HepG2 (cell line): ENCODE results near the gene ZNF554. TPM values are rescaled to one million over a fixed set of nuclear protein-coding genes. Genes with fewer than 3 reads are reported as not detected.

Source experiments
- GMEB2 ChIP-seq: IDR thresholded peaks from 2 replicates; pipeline ENCODE4 v1.6.1; 2016; ENCODE audit warnings: missing biosample characterization, missing genetic modification reagents, low read depth
- HDAC2 ChIP-seq: sonication (generic); formaldehyde crosslinking; IDR thresholded peaks from 2 replicates; pipeline ENCODE4 v1.4.0; 2020; ENCODE audit warnings: missing genetic modification reagents
- MAX ChIP-seq: IDR thresholded peaks from 2 replicates; pipeline ENCODE4 v1.6.1; 2012; ENCODE audit warnings: inconsistent platforms
- NCOR1 ChIP-seq: fragments of 200-600 bp; sonication (generic); IDR thresholded peaks from 2 replicates; pipeline ENCODE4 v1.7.0; 2017; ENCODE audit warnings: antibody characterized with exemption, low read length, borderline replicate concordance
- NKX3-1 ChIP-seq: sonication (generic); formaldehyde crosslinking; IDR thresholded peaks from 2 replicates; pipeline ENCODE4 v1.5.0; 2020; ENCODE audit warnings: missing genetic modification reagents
- SMYD3 ChIP-seq: sonication (generic); formaldehyde crosslinking; IDR thresholded peaks from 2 replicates; pipeline ENCODE4 v1.8.1; 2023; ENCODE audit warnings: mild to moderate bottlenecking, missing genetic modification reagents
- TBX2 ChIP-seq: sonication (generic); formaldehyde crosslinking; IDR thresholded peaks from 2 replicates; pipeline ENCODE4 v1.5.0; 2020; ENCODE audit warnings: missing genetic modification reagents, mild to moderate bottlenecking, borderline replicate concordance
- TSC22D2 ChIP-seq: sonication (generic); formaldehyde crosslinking; IDR thresholded peaks from 2 replicates; pipeline ENCODE4 v1.5.1; 2020; ENCODE audit warnings: missing genetic modification reagents, mild to moderate bottlenecking, borderline replicate concordance
- ZBTB40 ChIP-seq, 2 experiments: fragments of 450-650 bp in 1 of 2; sonication (generic) in 1 of 2; formaldehyde crosslinking in 1 of 2; IDR thresholded peaks; 2 replicates each; pipeline versions ENCODE4 v1.6.1 to v1.8.0; 2016 to 2022; ENCODE audit warnings: antibody characterized with exemption in 1 of 2, mild to moderate bottlenecking in 1 of 2, missing genetic modification reagents in 1 of 2
- ZKSCAN1 ChIP-seq: fragments of 150-350 bp; IDR thresholded peaks from 2 replicates; pipeline ENCODE4 v1.6.1; 2014; ENCODE audit warnings: low read length
- ZNF652 ChIP-seq: IDR thresholded peaks from 2 replicates; pipeline ENCODE4 v1.6.1; 2016; ENCODE audit warnings: low read depth, borderline replicate concordance
- ZNF746 ChIP-seq: sonication (generic); formaldehyde crosslinking; IDR thresholded peaks from 2 replicates; pipeline ENCODE4 v1.8.0; 2022; ENCODE audit warnings: mild to moderate bottlenecking, missing genetic modification reagents
- ZNF780A ChIP-seq: sonication (generic); formaldehyde crosslinking; IDR thresholded peaks from 2 replicates; pipeline ENCODE4 v1.8.0; 2022; ENCODE audit warnings: mild to moderate bottlenecking, missing genetic modification reagents, moderate library complexity
- polyA plus RNA-seq, 8 experiments: library from polyadenylated mRNA; depleted of rRNA in 3 of 8; stranded (reverse) in 7 of 8; unstranded in 1 of 8; fragments of >200 nt; fragmentation: Illumina TruSeq in 4 of 8; extraction: Trizol in 4 of 8; gene quantifications; 2 replicates each; pipeline versions ENCODE4 v1.2.1 to v1.2.3, GENCODE V29; 2011 to 2016; ENCODE audit warnings: low read depth in 4 of 8, missing spikeins in 1 of 8, mixed read lengths in 1 of 8; ENCODE audit not compliant: insufficient read depth in 1 of 8
- total RNA-seq, 5 experiments: library from RNA; depleted of rRNA; stranded (reverse); fragments of >200 nt; fragmentation: Illumina TruSeq; extraction: Trizol; gene quantifications; 2 replicates each; pipeline ENCODE4 v1.2.3, GENCODE V29; 2016; ENCODE audit warnings: low read depth in 1 of 5

The ZNF554 gene
- total and polyA plus RNA-seq, 2 of the 13 experiments (the other 11 are each of a cell fraction or from before 2014, with no cell fraction given): 2.2 to 2.7 TPM

GRCh38 chr19:2840794-2841791 is 21.4 kb downstream of the ZNF554 start, which contains the start of gene ZNF555 (continued):
- TF ChIP-seq HDAC2 (CRISPR knock-in tag) (peak; percentile 95), ZNF780A (CRISPR knock-in tag) (0 out of 2 replicates have a peak, but pooled peaks have one; percentile 48), ZNF746 (CRISPR knock-in tag) (no peak; the same call in 1 of the 2 replicates), ZBTB40 (IDR thresholded peaks at IDR 0.05) (no peak), ZBTB40 (CRISPR knock-in tag; IDR thresholded peaks at IDR 0.05) (no peak), SMYD3 (peak; percentile 58; the same call in 1 of the 2 replicates), TBX2 (CRISPR knock-in tag) (peak; percentile 77), MAX (peak; percentile 74), ZNF652 (CRISPR knock-in tag) (no peak), TSC22D2 (CRISPR knock-in tag) (peak; percentile 48; the same call in 1 of the 2 replicates), GMEB2 (CRISPR knock-in tag) (peak; percentile 66), ZKSCAN1 (no peak), NKX3-1 (peak; percentile 77; the same call in 1 of the 2 replicates), NCOR1 (no peak)
